HG03039 (cell line): Measurements from ENCODE around the gene NTN4.
"Not testable (repeated sequence)": the region's sequence is repeated elsewhere in the genome, so short reads cannot be mapped to it uniquely, and the experiment has no call there.

Experiments
- ATAC-seq: cut with Tn5 transposase; IDR thresholded peaks from one replicate; pipeline ENCODE4 v1.9.1; 2021; ENCODE audit warnings: mild to moderate bottlenecking, moderate library complexity; ENCODE audit not compliant: unreplicated experiment

Gene NTN4

DNA sequence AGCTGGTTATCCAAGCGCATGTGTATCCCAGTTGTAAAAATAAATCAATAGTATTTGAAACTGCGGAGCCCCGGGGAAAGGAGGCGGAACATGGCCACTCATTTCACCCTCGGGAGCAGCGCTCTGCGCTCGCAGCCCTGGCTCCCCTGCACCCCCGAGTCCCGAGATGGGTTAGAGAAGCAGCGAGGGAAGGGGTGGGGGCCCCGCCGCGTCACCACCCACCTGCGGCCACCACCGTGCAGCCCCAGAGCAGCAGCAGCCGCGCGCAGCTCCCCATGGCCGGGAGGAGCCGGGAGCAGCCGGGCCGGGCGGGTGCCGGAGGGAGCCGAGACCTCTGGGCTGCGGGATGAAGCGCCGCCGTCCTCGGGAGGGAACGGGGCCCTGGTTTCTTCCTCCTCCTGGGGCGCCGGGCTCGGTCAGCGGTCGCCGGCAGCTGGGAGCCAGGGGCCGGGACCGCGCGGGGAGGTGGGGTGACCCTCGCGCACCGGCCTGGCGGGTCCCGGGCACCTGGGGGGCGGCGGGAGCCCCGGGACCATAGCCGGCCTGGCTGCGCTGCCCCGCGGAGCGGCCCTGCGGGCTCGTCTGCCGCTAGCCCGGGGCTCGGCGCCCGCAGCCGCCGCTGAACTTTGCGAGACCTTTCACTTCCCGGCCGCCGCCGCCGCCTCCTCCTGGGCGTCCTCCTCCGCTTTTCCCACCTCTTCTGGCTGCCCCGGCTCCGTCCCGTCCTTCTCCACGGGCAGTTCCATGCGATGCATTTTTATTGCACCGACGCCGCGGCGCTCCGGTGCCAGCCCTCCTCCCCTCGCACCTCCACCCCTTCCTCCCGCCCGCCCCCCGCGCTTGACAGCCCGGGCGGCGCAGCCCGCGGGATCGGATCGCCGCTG is at the start of gene NTN4:
TSS of gene NTN4 (minus strand) at position 732 of the 884 bp plus-strand sequence. CDS start at position 277, 455 bp downstream.
- ATAC-seq, result no peak

DNA sequence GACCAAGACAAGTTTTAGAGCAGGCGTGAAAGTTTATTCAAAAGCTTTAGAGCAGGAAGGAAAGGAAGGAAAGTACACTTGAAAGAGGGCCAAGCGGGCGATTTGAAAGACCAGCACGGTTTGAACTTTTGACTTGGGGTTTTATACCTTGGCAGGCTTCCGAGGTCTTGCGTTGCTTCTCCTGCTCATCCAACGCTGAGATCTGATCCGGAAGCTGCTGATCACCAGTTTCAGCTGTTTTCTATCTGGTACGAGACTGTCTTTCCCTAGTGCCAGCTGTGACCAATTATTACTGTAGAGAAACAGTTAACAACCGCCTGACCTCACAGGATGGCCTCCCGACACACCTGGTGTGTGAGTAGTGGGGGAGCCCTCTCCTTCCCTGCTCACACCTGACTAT is 47.6 kb upstream of the NTN4 start:
- ATAC-seq, result no peak

DNA sequence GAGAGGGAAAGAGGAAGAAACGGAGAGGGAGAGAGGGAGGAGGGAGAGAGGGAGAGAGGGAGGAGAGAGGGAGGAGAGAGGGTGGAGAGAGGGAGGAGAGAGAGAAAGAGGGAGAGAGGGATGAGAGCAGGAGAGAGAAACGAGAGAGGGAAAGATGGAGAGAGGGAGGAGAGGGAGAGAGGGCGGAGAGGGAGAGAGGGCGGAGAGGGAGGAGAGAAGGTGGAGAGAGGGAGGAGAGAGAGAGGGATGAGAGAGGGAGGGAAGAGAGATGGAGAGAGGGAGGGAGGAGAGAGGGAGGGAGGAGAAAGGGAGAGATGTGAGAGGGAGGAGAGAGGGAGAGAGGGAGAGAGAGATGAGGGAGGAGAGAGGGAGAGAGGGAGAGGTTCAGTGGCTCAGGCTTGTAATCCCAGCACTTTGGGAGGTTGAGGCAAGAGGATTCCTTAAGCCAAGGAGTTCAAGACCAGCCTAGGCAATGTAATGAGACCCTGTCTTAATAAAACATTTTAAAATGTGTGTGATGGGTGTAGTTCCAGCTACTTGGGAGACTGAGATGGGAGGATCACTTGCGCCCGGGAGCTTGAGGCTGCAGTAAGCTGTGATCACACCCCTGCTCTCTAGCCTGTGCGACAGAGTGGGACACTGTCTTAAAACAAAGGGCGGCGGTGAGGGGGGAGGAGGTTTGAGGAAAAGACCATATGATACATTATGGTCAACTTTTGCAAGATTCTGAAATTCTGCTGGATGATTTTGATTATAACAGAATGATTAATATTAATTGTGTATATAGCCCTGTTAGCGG is 46.9 kb upstream of the NTN4 start:
- ATAC-seq, result no peak

DNA sequence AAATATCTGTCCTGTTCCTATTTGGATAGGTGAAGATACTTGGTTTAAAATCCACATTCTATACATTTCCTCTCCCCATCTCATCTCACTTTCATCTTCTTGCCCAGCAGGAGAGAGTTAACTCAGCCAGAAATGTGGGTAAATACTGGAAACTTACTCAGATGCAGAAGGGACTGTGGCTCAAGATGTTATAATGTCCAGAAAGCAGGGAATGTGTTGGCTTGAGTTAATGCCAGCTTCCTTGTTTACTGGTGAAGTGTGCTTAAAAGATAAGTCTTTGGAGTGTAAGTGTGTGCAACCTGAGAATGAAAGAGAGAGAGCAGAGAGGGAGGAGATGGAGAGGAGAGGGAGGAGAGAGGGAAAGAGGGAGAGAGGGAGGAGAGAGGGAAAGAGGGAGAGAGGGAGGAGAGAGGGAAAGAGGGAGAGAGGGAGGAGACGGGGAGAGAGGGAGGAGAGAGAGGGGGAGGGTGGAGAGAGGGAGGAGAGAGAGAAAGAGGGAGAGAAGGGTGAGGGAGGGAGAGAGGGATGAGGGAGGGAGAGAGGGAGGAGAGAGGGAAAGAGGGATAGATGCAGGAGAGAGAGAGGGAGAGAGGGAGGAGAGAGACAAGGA is 46.2 kb upstream of the NTN4 start:
- ATAC-seq, result no peak

DNA sequence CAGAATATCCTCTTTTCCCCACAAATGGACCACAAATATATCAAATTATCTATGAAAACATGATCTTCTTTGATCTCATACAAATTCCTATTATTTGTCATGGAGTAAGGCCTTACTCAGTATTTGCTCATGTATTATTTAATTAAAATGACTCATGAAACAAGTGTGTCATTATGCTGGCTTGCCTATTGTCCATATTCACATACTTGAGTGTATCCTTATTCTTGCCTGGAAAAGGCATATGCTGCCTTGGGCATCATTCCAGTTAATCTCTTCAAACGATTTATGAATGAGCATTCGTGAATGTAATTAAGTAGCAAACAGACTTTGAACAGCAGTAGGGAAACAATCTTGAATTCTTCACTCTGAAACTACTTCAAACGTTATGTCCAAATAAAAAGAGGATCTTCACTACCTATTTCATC is 45.6 kb upstream of the NTN4 start:
- ATAC-seq, result no peak

DNA sequence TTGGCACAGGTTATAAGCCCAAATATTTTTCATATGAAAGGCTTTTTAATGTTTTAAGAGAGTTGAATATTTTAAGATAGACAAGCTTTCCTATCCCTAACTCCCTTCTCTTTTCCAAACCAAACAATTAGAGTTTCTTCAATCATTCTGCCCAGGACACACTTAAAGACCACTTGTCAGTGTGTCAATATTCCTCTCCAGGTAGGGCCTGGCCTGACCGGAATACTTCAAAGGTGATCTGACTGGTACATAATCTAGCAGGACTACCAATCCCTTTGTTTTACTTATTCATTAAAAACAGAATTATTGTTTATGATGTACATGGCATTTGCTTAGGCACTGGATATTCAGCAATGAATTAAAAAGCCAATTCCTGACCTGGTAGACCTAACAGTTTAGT is 44.0 kb upstream of the NTN4 start:
- ATAC-seq, result no peak

DNA sequence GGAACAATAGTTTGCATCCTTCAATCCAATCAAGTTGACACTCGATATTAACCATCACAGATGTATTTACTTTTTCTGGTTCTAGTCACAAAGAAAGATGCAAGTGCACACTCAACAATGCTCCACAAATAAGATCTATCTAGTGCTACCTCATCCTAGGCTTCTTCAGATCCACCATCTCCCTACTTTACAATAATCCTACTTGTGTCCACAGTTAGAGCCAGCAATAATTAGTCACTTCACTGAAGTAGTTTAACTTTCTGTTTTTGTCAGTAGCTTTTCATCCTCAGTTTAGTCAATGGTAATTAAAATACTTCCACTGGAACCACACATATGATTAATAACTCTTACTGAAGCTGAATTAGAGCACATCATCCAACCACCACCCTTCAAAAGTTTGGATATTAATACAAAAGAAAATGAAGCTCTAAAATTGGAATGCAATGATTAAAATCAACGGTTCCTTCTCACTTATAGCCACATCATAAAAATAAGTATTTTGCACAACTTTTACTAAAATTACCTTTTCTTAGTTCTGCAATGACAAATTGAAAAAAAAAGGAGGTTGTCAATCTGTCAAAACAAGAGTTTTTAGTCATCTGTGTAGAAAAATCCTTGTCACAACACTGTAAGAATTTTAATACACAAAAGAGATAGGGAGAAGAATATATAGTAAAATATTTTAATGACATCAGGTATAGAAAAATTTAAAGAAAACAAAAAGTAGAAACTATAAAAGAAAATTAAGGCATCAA is 39.9 kb upstream of the NTN4 start:
- ATAC-seq, result no peak

DNA sequence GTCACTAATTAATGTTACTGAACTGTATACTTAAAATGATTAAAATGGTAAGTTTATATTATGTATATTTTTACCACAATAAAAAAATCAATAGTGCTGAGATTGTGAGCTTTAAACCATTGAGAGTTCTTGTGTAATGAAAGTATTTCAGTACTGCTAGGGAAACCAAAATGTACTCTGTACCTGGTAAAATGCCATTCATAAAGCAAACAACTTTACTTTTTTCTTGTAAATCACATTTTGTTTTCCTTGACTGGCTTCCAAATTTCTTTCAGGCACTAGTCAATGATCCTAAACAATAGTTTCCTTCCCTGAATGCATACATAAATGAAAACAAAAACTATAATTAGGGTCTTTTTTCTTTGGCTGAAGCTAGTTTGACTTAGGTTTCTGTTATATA is 38.8 kb upstream of the NTN4 start:
- no peak for ATAC-seq

DNA sequence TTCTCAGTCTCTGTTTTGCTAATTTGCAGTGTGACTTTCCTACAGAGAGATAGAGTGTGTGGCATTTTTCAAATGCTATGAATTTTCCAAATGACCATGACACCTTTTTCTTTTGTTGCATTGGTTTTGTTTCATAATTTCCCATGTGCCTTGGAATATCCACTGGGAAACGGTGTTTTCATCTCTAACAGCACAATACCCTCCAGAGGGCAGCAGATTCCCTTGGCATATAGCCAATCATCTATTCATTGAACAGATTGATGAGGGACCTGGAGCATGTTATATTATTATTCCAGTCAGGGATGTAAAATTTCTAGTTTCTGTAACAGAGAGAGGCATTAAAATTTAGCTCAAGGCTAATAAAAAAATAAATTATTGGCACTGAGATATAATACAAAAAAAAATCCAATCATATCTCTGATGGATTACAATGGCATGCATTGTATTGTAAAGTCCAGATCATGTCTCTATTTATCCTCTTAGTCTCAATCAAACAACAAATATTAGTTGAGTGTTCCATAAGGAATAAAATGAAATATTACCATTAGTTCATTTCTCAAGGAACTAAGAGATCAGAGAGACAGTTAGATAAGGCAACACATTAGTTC is 29.6 kb upstream of the NTN4 start:
- ATAC-seq, result no peak

DNA sequence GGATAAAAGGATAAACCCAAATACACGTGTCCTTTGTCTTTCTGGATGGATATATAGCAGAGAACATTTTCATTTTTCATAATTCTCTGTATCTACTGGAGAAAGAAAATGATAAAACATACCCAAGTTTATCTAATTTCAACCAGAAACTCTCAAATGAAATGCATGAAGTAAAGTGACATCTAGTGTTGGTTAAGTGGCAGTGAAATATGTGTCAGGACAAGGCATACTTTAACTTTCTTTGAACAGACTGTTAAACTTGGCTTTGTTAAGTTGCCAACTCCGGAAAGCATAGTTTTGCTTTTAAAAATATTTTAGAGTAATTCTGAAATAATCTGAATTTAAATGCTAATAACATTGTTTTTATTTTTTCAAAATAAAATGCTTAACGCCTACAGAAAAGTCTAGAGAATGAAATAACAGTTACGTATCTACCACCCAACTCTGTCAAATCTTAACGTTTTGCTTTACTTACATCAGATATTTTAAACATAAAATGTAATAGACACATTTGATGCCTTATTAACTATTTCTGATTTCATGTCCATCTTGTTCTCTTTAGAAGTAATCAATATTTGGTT is 25.2 kb upstream of the NTN4 start:
- no peak for ATAC-seq

DNA sequence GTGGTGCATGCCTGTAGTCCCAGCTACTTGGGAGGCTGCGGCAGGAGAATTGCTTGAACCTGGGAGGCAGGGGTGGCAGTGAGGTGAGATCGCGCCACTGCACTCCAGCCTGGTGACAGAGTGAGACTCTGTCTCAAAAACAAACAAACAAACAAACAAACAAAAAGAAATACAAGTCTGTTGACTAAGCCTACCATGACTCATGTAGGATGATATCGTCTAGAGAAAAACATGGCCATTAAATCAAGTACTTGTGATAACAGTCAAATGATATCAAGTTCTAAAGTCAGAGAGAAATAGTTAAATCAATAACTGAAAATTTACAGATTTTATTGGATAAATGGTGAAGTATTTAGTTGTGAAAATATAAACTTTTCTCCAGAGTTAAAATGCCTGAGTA is 21.6 kb upstream of the NTN4 start:
- ATAC-seq, result not testable (repeated sequence)

DNA sequence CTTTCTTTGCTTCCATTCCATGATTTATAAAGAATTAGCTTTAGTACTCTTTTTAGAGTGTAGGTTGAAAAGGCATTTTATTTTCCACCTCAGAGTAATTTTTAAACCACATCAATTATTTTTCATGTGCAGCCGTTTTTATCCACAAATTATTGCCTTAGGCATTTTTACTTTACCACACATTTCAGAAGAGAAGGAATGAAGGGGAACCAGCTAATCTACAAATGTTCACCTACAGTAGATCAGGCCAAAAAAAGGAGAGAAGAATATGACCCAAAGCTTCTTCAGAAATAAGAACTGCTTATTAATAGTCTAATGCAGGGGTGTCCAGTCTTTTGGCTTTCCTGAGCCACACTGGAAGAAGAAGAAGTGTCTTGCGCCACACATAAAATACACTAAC is 19.8 kb upstream of the NTN4 start:
- no peak for ATAC-seq

DNA sequence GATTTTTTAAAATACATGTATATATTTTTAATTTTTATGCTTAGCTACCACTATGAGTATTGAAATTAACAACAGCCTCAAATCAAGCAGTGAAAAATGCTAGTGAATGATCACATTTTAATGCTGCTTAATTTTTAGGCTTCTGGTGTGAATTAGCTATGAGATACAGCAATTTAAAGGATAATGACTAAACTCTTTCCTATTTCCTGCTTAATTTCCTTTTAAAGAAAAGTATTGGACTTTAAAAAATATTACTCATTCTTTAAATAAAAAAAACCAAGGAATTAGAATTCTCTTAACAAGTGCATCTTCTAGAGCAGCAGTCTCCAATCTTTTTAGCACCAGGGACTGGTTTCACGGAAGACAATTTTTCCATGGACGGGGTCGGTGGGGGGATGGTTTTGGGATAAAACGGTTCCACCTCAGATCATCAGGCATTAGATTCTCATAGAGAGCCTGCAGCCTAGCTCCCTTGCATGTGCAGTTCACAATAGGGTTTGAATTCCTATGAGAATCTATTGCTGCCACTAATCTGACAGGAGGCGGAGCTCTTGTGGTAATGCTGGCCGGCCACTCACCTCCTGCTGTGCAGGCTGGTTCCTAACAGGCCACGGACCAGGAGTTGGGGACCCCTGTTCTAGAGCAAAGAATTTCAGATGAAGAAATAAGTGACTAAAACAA is 18.6 kb upstream of the NTN4 start:
- ATAC-seq, result no peak

DNA sequence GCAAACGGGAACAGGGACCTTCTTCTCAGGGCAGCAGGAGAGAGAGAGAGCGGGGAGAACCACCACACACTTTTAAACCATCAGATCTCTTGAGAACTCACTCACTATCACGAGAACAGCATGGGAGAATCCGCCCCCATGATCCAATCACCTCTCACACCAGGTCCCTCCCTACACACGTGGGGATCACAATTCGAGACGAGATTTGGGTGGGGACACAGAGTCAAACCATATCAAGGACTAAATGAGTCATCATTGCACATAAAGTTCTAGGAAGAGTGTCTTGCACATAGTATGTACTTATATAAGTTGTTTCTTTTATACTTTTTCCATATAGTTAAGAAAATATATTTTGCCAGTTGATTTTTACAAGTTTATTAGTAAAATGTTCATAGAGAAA is 17.6 kb upstream of the NTN4 start:
- ATAC-seq, result no peak

DNA sequence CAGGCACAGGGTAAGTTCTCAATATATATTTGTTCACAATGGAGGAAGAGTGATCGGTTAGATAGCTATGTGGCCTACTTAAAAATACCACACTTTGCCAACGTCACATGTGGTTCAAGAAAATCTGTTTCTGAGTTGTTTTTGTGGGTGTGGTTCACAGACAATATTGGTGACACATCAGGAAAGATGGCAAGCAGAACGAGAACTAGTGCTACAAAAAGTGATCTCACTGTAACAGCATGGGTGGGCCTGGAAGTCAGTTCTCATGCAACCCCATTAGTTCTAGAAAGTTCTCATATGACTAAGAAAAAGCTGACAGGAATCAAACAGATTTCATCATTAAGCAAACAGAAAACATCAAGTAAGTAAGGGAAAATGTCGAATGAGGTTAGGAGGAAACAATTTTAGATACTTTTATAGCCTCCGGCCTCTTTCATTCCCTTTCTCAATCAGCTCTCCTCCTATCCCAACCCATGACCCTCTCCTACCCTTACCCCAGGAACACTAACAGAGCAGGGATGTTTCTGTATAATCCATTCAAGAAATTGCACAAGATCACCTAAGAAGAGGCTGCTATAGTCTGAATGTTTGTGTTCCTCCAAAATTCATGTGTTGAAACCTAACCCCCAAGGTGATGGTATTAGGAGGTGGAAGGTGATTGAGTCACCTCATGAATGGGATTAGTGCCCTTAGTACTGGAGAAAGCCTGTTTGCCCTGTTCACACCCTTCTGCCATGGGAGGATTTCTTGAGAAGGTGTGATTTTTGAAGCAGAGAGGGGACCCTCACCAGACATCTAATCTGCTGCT is 15.5 kb upstream of the NTN4 start:
- ATAC-seq, result no peak

DNA sequence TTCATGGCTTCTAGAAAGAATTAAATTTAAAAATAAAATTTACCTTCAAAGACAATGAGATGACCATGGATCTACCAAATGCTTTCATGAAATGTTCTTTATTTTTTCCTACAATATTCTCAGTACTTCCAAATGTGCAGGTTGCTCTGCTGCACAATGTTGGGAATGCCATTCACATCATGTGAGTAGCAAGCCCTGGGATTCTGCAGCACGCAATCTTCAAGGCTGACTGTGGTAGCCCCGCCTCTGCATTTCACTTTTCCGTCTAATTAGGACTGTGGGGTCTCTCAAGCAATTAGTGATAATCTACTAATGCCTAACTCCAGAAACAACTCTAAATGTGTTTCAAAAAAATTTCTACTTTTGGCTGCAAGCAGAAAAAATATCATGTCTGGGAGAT is 13.7 kb upstream of the NTN4 start:
- no peak for ATAC-seq

DNA sequence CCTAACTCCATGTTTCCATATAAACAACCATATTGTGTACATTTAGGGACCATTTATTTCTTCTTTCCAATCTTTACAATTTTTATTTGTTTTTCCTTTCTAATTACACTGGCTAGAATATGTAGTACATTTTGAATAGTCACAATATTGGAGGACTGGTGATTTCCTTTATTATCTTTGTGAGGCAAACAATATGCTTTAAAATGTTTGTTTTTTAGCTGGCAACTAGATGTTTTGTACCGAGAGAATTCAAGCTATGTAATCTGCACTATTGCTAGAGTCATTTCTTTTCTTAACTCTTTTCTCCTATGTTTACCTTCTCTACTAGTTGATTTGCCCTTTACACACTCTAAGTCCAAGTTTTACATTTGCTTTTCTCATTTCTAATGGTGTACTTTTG is 13.3 kb upstream of the NTN4 start:
- ATAC-seq, result no peak

DNA sequence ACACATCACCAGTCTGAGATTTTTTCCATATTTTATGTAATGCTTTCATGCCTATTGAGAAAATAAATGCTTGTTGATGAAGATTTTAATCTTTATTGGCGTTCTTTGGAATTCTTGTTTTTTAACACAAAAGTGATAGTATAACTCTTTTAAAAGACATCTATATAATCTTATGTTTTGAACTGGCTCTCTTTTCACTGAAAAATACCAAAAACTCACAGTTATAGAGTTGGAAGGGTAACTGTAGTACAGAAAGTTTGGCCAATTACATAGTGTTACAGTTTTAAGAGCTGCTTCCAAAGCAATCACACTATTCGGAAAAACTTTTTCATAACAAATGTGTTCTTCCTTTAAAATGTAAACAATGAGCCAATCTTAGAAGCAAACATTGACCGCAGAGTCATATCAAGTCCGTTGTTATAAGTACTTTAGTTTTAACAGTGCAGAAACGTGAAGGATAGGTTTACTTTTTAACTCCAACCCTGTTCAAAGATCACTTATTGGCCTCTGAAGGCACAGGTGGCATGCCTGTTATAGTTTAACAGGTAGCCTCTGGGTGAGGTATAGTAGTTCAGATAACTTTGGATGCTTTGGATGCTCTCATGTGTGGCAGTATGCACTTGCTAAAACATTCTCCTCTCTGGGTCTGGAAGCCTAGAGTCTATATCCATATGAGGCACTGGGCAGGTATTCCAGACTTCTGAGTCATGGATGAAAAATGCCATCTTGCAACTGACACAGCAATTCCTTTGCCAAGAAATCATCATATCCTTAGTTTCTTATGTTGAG is 12.1 kb upstream of the NTN4 start:
- ATAC-seq, result no peak
